ENCODE data around the gene APIP. TPM values are rescaled to one million over a fixed set of nuclear protein-coding genes. Genes with fewer than 3 reads are reported as not detected.

Gene APIP
- total RNA-seq = 10 to 100 TPM; 22.5 to 49.1 (median 31.5) TPM

- Histone ChIP-seq H3K4me3 (peak within 1 kb of the TSS; percentile 86 to 93 (median 91)), H3K27ac (peak within 1 kb of the TSS; percentile 96 to 99 (median 97)), H3K4me1 (peaks cover 29 to 35% of the 10 kb centered on the region in 2 donors), H3K9me3 (no peaks in the 10 kb centered on the region), H3K27me3 (no peaks in the 10 kb centered on the region), H3K36me3 (no peaks in the 10 kb centered on the region)
- peak; percentile 93 to 96 for TF ChIP-seq POLR2A (IDR thresholded peaks at IDR 0.05)
- TF ChIP-seq CTCF (IDR thresholded peaks at IDR 0.05 in 4 of 5, conservative IDR thresholded peaks at IDR 0.05 in 1 of 5) = peak in 1 of 5 experiments; percentile 6
- in situ Hi-C loops (cut with MboI; ENCODE audit: low sequenced_read_pairs in 4 of 4) (no loop called here), intact Hi-C loops (cut with DNase I; ENCODE audit: low total_unique reads) (loop anchor here (5.0 to 10.0 kb wide), 5 partner anchors 126 to 1144 kb away; partner anchors contain the start of genes ABTB2, CAPRIN1 and FBXO3)
- peak; percentile 86 to 92 for ATAC-seq
- peak; percentile 97 to 99 for DNase-seq
Observed at GRCh38 chr11:34916015-34916842, at the start of gene APIP, which contains the start of gene PDHX. Gene APIP (minus strand): TSS chr11:34916379. CDS start chr11:34916284, 95 bp downstream. Gene PDHX (plus strand): TSS chr11:34916618. CDS start chr11:34916656, 38 bp downstream.

GRCh38 chr11:34964610-34965331, 48.6 kb upstream of the APIP start:
- in situ Hi-C loops (cut with MboI; ENCODE audit: low sequenced_read_pairs in 4 of 4) = no loop called here
- Histone ChIP-seq H3K36me3 (peaks cover 0 to 29% of the 10 kb centered on the region in 2 donors), H3K9me3 (no peaks in the 10 kb centered on the region), H3K4me1 (no peaks in the 10 kb centered on the region), H3K27ac (no peak overlapping the region), H3K27me3 (no peaks in the 10 kb centered on the region), H3K4me3 (no peak overlapping the region)
- TF ChIP-seq POLR2A (IDR thresholded peaks at IDR 0.05) (no peak), CTCF (IDR thresholded peaks at IDR 0.05 in 4 of 5, conservative IDR thresholded peaks at IDR 0.05 in 1 of 5) (no peak)
- intact Hi-C loops (cut with DNase I; ENCODE audit: low total_unique reads) = no loop called here
- ATAC-seq (no peak), DNase-seq (no peak)

GRCh38 chr11:34963351-34963750, 47.2 kb upstream of the APIP start:
- peaks cover 0 to 29% of the 10 kb centered on the region in 2 donors for H3K36me3 ChIP-seq
- no peaks in the 10 kb centered on the region for H3K27me3 ChIP-seq
- in situ Hi-C loops (cut with MboI; ENCODE audit: low sequenced_read_pairs in 4 of 4) = no loop called here
- no peaks in the 10 kb centered on the region for H3K4me1 ChIP-seq
- TF ChIP-seq CTCF (IDR thresholded peaks at IDR 0.05 in 4 of 5, conservative IDR thresholded peaks at IDR 0.05 in 1 of 5) (no peak), POLR2A (IDR thresholded peaks at IDR 0.05) (no peak)
- no peaks in the 10 kb centered on the region for H3K9me3 ChIP-seq
- intact Hi-C loops (cut with DNase I; ENCODE audit: low total_unique reads) = no loop called here
- no peak overlapping the region for H3K4me3 ChIP-seq
- ATAC-seq = no peak
- no peak for DNase-seq
- H3K27ac ChIP-seq = no peak overlapping the region

- Histone ChIP-seq H3K27me3 (no peaks in the 10 kb centered on the region), H3K27ac (no peak overlapping the region), H3K9me3 (no peaks in the 10 kb centered on the region), H3K36me3 (peaks cover 0 to 16% of the 10 kb centered on the region in 2 donors), H3K4me3 (no peak overlapping the region), H3K4me1 (no peaks in the 10 kb centered on the region)
- TF ChIP-seq POLR2A (IDR thresholded peaks at IDR 0.05) = no peak
- TF ChIP-seq CTCF (IDR thresholded peaks at IDR 0.05 in 4 of 5, conservative IDR thresholded peaks at IDR 0.05 in 1 of 5) = no peak
- no peak for DNase-seq
- in situ Hi-C loops (cut with MboI; ENCODE audit: low sequenced_read_pairs in 4 of 4) = no loop called here
- intact Hi-C loops (cut with DNase I; ENCODE audit: low total_unique reads) = no loop called here
- ATAC-seq = no peak
Observed at GRCh38 chr11:34962034-34962433, 45.9 kb upstream of the APIP start.
